Fibroblast of lung (primary cell): ENCODE data around the gene PHC1. TPM values are rescaled to one million over a fixed set of nuclear protein-coding genes. Genes with fewer than 3 reads are reported as not detected.

Experiments
- DNase-seq, 2 donors: peaks; one replicate each; pipeline versions ENCODE4 v3.0.0 to v3.0.0-alpha.2; 2010; ENCODE audit warnings: low read depth in 2 of 2
- H2AFZ ChIP-seq: 2 replicates; pipeline ENCODE4 v1.5.1; 2012; ENCODE audit warnings: low read length, control low read depth, inconsistent platforms
- H3K27ac ChIP-seq: 2 replicates; pipeline ENCODE4 v1.5.1; 2011; ENCODE audit warnings: low read length, control low read depth; ENCODE audit not compliant: insufficient read depth
- H3K27me3 ChIP-seq: 2 replicates; pipeline ENCODE4 v1.5.1; 2011; ENCODE audit warnings: mild to moderate bottlenecking, low read length; ENCODE audit not compliant: control insufficient read depth, insufficient read depth
- H3K36me3 ChIP-seq: 2 replicates; pipeline ENCODE4 v1.5.1; 2011; ENCODE audit warnings: low read length; ENCODE audit not compliant: control insufficient read depth, insufficient read depth
- H3K4me1 ChIP-seq: 2 replicates; pipeline ENCODE4 v1.5.1; 2011; ENCODE audit warnings: low read length; ENCODE audit not compliant: control insufficient read depth, insufficient read depth; ENCODE audit errors: extremely low read depth
- H3K4me2 ChIP-seq: 2 replicates; pipeline ENCODE4 v1.5.1; 2011; ENCODE audit warnings: low read length, control low read depth; ENCODE audit not compliant: insufficient read depth; ENCODE audit errors: extremely low read depth
- H3K4me3 ChIP-seq, 4 experiments: fragments of 200-600 bp in 1 of 4; sonication (generic) in 1 of 4; replicated peaks in 1 of 4; 2 replicates each; pipeline ENCODE4 v1.5.1; 2011 to 2016; ENCODE audit warnings: low read length in 4 of 4, low read depth in 3 of 4, mild to moderate bottlenecking in 3 of 4, control low read depth in 2 of 4, inconsistent platforms in 1 of 4, mixed read lengths in 1 of 4; ENCODE audit not compliant: insufficient read depth in 1 of 4; ENCODE audit errors: control extremely low read depth in 1 of 4
- H3K79me2 ChIP-seq: 2 replicates; pipeline ENCODE4 v1.5.1; 2012; ENCODE audit warnings: mild to moderate bottlenecking, low read length, inconsistent platforms; ENCODE audit not compliant: control insufficient read depth, insufficient read depth
- H3K9ac ChIP-seq: 2 replicates; pipeline ENCODE4 v1.5.1; 2011; ENCODE audit warnings: mild to moderate bottlenecking, low read length, control low read depth; ENCODE audit not compliant: insufficient read depth
- H3K9me3 ChIP-seq: 2 replicates; pipeline ENCODE4 v1.5.1; 2012; ENCODE audit warnings: low read depth, low read length; ENCODE audit not compliant: control insufficient read depth, insufficient read depth
- H4K20me1 ChIP-seq: 2 replicates; pipeline ENCODE4 v1.5.1; 2011; ENCODE audit warnings: low read length; ENCODE audit not compliant: control insufficient read depth, insufficient read depth; ENCODE audit errors: extremely low read depth
- CTCF ChIP-seq, 2 donors: IDR thresholded peaks in 1 of 2; conservative IDR thresholded peaks in 1 of 2; 1 replicate in 1 of 2; 2 replicates in 1 of 2; pipeline ENCODE4 v1.5.1; 2011 to 2012; ENCODE audit warnings: low read length in 2 of 2, control low read depth in 1 of 2, inconsistent platforms in 1 of 2, low read depth in 1 of 2, mild to moderate bottlenecking in 1 of 2
- EZH2 ChIP-seq: IDR thresholded peaks from 2 replicates; pipeline ENCODE4 v1.5.1; 2012; ENCODE audit warnings: low read length, control low read depth, mild to moderate bottlenecking; ENCODE audit errors: missing control alignments
- polyA plus RNA-seq, 2 donors: library from polyadenylated mRNA; depleted of rRNA in 1 of 2; stranded (reverse) in 1 of 2; unstranded in 1 of 2; fragments of >200 nt; gene quantifications; 2 replicates each; pipeline ENCODE4 v1.2.1, GENCODE V29; 2011 to 2012; ENCODE audit warnings: missing spikeins in 1 of 2
- total RNA-seq: library from RNA; depleted of rRNA; stranded (reverse); fragments of >200 nt; gene quantifications from 2 replicates; pipeline ENCODE4 v1.2.1, GENCODE V29; 2014

The PHC1 gene
- total and polyA plus RNA-seq, 2 donors (not counting 1 experiment from before 2014, with no cell fraction given): 15.2 to 21.4 TPM

DNA sequence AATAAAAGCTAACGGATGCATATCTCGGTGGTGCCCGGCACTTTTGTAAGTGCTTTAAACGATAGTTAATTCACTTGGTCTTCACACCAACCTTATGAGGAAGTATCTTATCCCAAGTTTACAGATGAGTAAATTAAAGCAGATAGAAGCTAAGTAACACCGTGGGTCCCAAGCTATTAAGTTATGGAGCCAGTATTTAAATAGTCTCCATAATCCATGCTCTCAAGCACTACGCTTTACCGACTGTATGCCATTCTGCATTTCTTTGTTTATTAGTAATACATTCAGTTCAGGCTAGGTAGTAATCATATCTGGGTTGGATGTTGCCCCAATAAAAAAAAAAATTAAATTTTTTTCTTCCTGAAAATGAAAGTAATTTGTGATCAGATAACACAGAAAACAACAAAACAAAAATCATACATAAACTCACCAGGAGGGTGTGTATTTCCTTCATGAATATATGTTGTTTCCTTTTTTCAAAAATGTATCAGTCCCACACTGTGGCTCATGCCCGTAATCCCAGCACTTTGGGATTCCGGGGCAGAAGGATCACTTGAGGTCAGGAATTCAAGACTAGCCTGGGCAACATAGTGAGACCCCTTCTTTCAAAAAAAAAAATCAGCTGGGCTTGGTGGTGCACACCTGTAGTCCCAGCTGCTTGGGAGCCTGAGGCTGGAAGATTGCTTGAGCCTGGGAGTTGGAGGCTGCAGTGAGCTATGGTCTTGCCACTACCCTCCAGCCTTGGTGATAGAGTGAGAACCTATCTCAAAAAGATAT is 36.6 kb downstream of the PHC1 start:
- Histone ChIP-seq H3K27ac (no peak overlapping the region), H4K20me1 (no peaks in the 10 kb centered on the region), H3K9me3 (no peaks in the 10 kb centered on the region), H3K27me3 (no peaks in the 10 kb centered on the region), H2AFZ (peak overlapping the region; percentile 91), H3K4me1 (no peaks in the 10 kb centered on the region), H3K9ac (no peak overlapping the region), H3K36me3 (no peaks in the 10 kb centered on the region), H3K4me2 (peak overlapping the region; percentile 82), H3K79me2 (peaks cover 33% of the 10 kb centered on the region), H3K4me3 (peak overlapping the region; percentile 96 to 97 (median 97))
- TF ChIP-seq EZH2 (no peak), CTCF (conservative IDR thresholded peaks at IDR 0.05 in 1 of 2, IDR thresholded peaks at IDR 0.05 in 1 of 2; ENCODE audit: low read depth in 1 of 2, low read length in 2 of 2) (no peak)
- DNase-seq: no peak

DNA sequence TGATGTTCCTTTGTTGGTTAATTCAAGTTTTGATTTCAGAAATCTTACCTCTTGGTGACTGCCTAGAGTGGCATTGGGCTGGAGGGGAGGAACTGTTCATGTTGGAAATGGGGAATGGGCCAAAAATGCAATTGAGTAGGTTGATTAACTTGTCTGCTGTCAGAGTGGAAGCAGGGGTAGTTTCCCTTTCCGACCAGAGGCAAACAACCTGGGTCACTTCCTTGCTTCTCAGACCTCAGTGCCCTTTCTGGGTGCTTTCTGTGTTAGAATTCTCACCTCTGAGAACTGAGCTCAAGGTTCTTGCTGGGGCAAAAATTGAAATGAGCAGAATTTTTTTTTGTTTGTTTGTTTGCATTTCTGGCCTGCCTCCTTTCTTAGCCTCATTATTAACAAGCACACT is 37.4 kb downstream of the PHC1 start:
- TF ChIP-seq CTCF (conservative IDR thresholded peaks at IDR 0.05 in 1 of 2, IDR thresholded peaks at IDR 0.05 in 1 of 2; ENCODE audit: low read depth in 1 of 2, low read length in 2 of 2) (no peak), EZH2 (no peak)
- DNase-seq: no peak
- no peak overlapping the region for H3K4me2 ChIP-seq
- no peak overlapping the region for H3K4me3 ChIP-seq
- no peaks in the 10 kb centered on the region for H3K27me3 ChIP-seq
- no peak overlapping the region for H3K27ac ChIP-seq
- H3K9ac ChIP-seq: no peak overlapping the region
- no peaks in the 10 kb centered on the region for H3K9me3 ChIP-seq
- no peak overlapping the region for H2AFZ ChIP-seq
- H4K20me1 ChIP-seq: no peaks in the 10 kb centered on the region
- no peaks in the 10 kb centered on the region for H3K36me3 ChIP-seq
- H3K79me2 ChIP-seq: peaks cover 26% of the 10 kb centered on the region
- no peaks in the 10 kb centered on the region for H3K4me1 ChIP-seq

DNA sequence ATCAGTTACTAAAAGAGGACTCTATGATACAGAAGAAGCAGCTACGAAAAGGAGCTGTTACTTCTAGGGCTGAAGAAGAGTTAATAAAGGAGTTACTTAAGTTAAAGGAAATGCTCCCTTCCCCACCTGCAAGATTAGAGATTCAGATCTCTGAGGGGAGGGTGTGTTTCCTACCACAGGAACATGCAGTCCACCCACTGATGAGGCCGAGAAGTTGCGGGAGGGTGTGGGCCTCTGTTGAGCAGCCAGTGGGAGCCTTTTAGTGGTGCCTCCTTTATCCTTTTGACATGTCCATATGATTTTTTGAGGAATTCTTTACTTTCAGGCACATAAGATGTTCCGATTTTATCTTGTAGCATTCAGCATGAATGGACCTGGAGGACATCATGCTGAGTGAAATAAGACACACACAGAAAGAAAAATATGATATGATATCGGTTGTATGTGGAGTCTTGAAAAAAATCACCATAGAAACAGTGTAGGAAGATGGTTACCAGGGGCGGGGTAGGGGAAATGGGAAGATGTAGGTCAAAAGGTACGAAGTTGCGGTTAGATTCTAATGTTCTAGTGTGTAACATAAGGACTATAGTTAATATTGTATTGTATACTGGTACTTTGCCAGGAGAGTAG is 39.6 kb downstream of the PHC1 start:
- Histone ChIP-seq H3K79me2 (peaks cover 5% of the 10 kb centered on the region), H3K27ac (no peak overlapping the region), H3K4me3 (no peak overlapping the region), H4K20me1 (no peaks in the 10 kb centered on the region), H3K9ac (no peak overlapping the region), H3K9me3 (no peaks in the 10 kb centered on the region), H2AFZ (no peak overlapping the region), H3K36me3 (no peaks in the 10 kb centered on the region), H3K4me1 (no peaks in the 10 kb centered on the region), H3K27me3 (no peaks in the 10 kb centered on the region), H3K4me2 (no peak overlapping the region)
- TF ChIP-seq EZH2 (no peak), CTCF (conservative IDR thresholded peaks at IDR 0.05 in 1 of 2, IDR thresholded peaks at IDR 0.05 in 1 of 2; ENCODE audit: low read depth in 1 of 2, low read length in 2 of 2) (no peak)
- no peak for DNase-seq
